K562 (cell line): ENCODE results near the gene TMEM86A.

Experiments used
- CBX3 ChIP-seq, 2 experiments: IDR thresholded peaks; 1 replicate in 1 of 2; 2 replicates in 1 of 2; pipeline ENCODE4 v1.6.1; 2012; ENCODE audit warnings: inconsistent platforms in 2 of 2, low read length in 2 of 2, borderline replicate concordance in 1 of 2, control low read depth in 1 of 2
- POLR2A ChIP-seq: fragments of 450-650 bp; conservative IDR thresholded peaks from 2 replicates; pipeline ENCODE4 v1.6.1; 2016
- TRIM28 ChIP-seq: fragments of 450-650 bp; IDR thresholded peaks from 2 replicates; pipeline ENCODE4 v1.6.1; 2017
- ZNF3 ChIP-seq: fragments of 250-450 bp; sonication (Bioruptor Pico); IDR thresholded peaks from 2 replicates; pipeline ENCODE4 v1.5.0; 2021; ENCODE audit warnings: mild to moderate bottlenecking, moderate library complexity
- TF ChIP-seq, protein P1 (sequence below): IDR thresholded peaks from 2 replicates; pipeline ENCODE4 v1.6.1; 2016; ENCODE audit warnings: missing genetic modification characterization, missing compliant biosample characterization

DNA sequence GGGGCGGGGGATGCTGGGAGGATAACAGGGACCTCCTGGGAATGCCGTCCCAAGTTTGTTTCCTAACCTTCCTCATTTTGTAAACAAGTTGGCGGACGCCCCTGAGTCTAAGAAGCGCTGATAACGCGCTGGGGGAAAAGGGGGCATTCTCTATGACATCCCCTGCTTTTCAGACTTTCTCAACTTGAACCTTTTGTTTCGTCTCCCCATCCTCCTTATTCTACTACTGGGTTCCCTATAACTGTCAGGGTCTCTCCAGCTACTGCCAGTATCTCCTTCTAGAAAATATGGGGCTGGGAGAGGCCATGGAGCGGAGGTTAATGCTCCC lies 654 bp downstream of the TMEM86A start:
- TF ChIP-seq, protein P1, sequence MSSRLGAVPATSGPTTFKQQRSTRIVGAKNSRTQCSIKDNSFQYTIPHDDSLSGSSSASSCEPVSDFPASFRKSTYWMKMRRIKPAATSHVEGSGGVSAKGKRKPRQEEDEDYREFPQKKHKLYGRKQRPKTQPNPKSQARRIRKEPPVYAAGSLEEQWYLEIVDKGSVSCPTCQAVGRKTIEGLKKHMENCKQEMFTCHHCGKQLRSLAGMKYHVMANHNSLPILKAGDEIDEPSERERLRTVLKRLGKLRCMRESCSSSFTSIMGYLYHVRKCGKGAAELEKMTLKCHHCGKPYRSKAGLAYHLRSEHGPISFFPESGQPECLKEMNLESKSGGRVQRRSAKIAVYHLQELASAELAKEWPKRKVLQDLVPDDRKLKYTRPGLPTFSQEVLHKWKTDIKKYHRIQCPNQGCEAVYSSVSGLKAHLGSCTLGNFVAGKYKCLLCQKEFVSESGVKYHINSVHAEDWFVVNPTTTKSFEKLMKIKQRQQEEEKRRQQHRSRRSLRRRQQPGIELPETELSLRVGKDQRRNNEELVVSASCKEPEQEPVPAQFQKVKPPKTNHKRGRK (tag) = no peak
- TF ChIP-seq TRIM28 (no peak), POLR2A (no peak), ZNF3 (CRISPR knock-in tag) (no peak), CBX3 (IDR thresholded peaks at IDR 0.05; ENCODE audit: borderline replicate concordance in 1 of 2, low read length in 2 of 2) (no peak)
